BE2C (cell line): ENCODE results near the gene C1orf174.

Source experiments
- DNase-seq: peaks from one replicate; pipeline ENCODE4 v3.0.0-alpha.2; 2020
- H3K27me3 ChIP-seq: fragments of 250-450 bp; sonication (Bioruptor Pico); 2 replicates; pipeline ENCODE4 v1.5.1; 2020; ENCODE audit warnings: mild to moderate bottlenecking
- H3K36me3 ChIP-seq: fragments of 250-450 bp; sonication (Bioruptor Pico); 2 replicates; pipeline ENCODE4 v1.5.1; 2020; ENCODE audit warnings: mild to moderate bottlenecking
- H3K4me1 ChIP-seq: fragments of 250-450 bp; sonication (Bioruptor Pico); 2 replicates; pipeline ENCODE4 v1.5.1; 2020
- H3K4me3 ChIP-seq: 2 replicates; pipeline ENCODE4 v1.5.1; 2011; ENCODE audit warnings: low read depth, low read length
- H3K9me3 ChIP-seq: fragments of 250-450 bp; sonication (Bioruptor Pico); 2 replicates; pipeline ENCODE4 v1.5.1; 2020
- TF ChIP-seq, protein P1 (sequence below): IDR thresholded peaks from 2 replicates; pipeline ENCODE4 v1.5.1; 2012; ENCODE audit warnings: mild to moderate bottlenecking, low read depth, low read length

The C1orf174 gene

GRCh38 chr1:3943806-3944577 lies 43.9 kb upstream of the C1orf174 start:
- no peak overlapping the region for H3K4me3 ChIP-seq
- DNase-seq: no peak
- H3K27me3 ChIP-seq: no peaks in the 10 kb centered on the region
- no peaks in the 10 kb centered on the region for H3K9me3 ChIP-seq
- H3K36me3 ChIP-seq: no peaks in the 10 kb centered on the region
- no peaks in the 10 kb centered on the region for H3K4me1 ChIP-seq
- TF ChIP-seq, protein P1, sequence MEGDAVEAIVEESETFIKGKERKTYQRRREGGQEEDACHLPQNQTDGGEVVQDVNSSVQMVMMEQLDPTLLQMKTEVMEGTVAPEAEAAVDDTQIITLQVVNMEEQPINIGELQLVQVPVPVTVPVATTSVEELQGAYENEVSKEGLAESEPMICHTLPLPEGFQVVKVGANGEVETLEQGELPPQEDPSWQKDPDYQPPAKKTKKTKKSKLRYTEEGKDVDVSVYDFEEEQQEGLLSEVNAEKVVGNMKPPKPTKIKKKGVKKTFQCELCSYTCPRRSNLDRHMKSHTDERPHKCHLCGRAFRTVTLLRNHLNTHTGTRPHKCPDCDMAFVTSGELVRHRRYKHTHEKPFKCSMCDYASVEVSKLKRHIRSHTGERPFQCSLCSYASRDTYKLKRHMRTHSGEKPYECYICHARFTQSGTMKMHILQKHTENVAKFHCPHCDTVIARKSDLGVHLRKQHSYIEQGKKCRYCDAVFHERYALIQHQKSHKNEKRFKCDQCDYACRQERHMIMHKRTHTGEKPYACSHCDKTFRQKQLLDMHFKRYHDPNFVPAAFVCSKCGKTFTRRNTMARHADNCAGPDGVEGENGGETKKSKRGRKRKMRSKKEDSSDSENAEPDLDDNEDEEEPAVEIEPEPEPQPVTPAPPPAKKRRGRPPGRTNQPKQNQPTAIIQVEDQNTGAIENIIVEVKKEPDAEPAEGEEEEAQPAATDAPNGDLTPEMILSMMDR: no peak

DNA sequence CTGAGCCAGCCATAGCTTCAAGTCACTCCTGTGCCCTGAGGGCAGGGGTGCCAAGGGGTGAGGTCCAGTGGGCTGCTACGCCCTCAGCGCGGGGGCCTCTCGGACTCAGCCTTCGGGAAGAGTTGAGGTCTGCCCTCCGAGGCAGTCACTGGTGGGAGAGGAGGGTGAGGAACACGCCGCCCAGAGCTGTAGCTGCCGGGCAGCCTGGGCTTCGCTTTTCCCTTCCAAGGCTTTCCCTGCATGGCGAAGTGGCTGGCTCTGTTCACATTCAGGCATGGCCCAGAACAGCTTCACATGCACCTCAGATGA lies 43.0 kb upstream of the C1orf174 start:
- Histone ChIP-seq H3K27me3 (no peaks in the 10 kb centered on the region), H3K36me3 (no peaks in the 10 kb centered on the region), H3K4me1 (no peaks in the 10 kb centered on the region), H3K9me3 (no peaks in the 10 kb centered on the region), H3K4me3 (no peak overlapping the region)
- DNase-seq: no peak
- TF ChIP-seq, protein P1: no peak

- no peak overlapping the region for H3K4me3 ChIP-seq
- no peaks in the 10 kb centered on the region for H3K9me3 ChIP-seq
- TF ChIP-seq, protein P1: no peak
- DNase-seq: no peak
- no peaks in the 10 kb centered on the region for H3K36me3 ChIP-seq
- H3K4me1 ChIP-seq: no peaks in the 10 kb centered on the region
- no peaks in the 10 kb centered on the region for H3K27me3 ChIP-seq
Observed at GRCh38 chr1:3942416-3943122, 42.5 kb upstream of the C1orf174 start.

DNA sequence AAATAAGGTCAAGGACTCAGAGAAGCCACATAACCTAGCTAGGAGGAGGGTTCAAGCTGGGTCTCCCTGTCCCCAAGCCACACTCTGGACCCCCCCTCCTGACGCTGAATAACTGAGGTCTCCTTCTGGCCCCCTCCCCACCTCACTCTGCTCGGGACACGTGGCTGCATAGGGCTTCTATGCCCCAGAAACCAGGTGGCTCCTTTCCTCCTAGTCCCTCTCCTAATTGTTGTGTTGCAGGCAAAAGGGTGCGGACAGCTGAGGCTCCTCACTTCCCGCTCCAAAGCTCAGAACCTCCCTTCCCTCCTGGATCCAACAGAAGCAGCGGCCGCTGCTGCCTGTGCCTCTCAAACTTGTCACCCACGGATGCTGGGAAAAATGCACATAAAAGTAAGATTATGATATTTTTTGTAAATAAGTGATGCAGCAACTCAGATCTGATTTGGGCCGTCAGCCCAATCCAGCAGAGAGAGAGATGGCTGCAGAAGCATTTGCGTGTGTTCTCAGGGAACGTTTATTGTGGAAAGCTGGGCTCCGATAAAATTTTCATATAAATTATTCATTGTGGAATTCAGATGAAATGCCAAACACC lies 40.8 kb upstream of the C1orf174 start:
- Histone ChIP-seq H3K4me3 (no peak overlapping the region), H3K27me3 (no peaks in the 10 kb centered on the region)
- TF ChIP-seq, protein P1: no peak

DNA sequence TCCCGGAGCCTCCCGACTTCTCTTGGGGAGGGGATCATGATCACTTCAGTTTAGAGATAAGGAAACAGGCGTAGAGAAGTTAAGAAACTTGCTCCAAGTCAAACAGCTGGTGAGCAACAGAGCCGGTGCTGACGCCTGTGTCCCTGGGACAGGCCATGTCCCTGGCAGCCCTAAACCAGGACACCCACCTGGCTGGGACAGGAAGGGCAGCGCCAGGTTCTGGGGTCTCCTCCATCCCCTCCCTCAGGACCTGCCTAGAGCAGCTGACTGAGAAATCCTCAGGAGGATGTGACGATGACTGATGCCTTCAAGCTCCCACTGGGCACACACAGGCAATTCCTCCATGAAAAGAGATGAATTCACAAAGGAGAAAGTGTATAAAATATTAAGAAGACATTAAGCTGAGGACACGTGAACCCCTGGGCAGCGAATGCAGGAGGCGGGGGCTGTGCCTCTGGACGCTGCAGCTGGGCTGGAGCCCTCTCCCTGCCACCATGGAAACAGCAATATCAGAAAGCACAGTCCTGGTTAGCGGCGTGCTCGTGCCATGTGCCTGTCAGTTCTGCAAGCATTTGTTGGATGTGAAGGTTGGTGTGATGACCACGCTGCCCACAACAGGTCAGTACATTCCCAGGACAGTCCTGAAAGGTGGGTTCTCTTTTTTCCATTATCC lies 40.1 kb upstream of the C1orf174 start:
- Histone ChIP-seq H3K4me3 (no peak overlapping the region), H3K36me3 (no peaks in the 10 kb centered on the region), H3K9me3 (no peaks in the 10 kb centered on the region), H3K4me1 (no peaks in the 10 kb centered on the region), H3K27me3 (no peaks in the 10 kb centered on the region)
- no peak for DNase-seq
- TF ChIP-seq, protein P1: no peak

More for the DNA sequence above, 40.8 kb upstream of the C1orf174 start:
- no peaks in the 10 kb centered on the region for H3K9me3 ChIP-seq
- H3K36me3 ChIP-seq: no peaks in the 10 kb centered on the region
- no peaks in the 10 kb centered on the region for H3K4me1 ChIP-seq
- no peak for DNase-seq
